Tibial nerve (tissue), 4 donors: Measurements from ENCODE around the gene UBALD1.

Experiments
- EP300 ChIP-seq, 2 donors: sonication (generic); formaldehyde crosslinking; IDR thresholded peaks; one replicate each; pipeline ENCODE4 v1.6.1; 2017; ENCODE audit warnings: antibody characterized with exemption in 2 of 2, mild to moderate bottlenecking in 1 of 2
- TF ChIP-seq, protein P1 (sequence below), 5 experiments: fragments of 200-600 bp in 3 of 5; fragments of 450-650 bp in 2 of 5; sonication (generic) in 3 of 5; IDR thresholded peaks; one replicate each; pipeline ENCODE4 v1.5.1; 2016 to 2019; ENCODE audit warnings: antibody characterized with exemption in 5 of 5, mild to moderate bottlenecking in 3 of 5, moderate library complexity in 2 of 5

DNA sequence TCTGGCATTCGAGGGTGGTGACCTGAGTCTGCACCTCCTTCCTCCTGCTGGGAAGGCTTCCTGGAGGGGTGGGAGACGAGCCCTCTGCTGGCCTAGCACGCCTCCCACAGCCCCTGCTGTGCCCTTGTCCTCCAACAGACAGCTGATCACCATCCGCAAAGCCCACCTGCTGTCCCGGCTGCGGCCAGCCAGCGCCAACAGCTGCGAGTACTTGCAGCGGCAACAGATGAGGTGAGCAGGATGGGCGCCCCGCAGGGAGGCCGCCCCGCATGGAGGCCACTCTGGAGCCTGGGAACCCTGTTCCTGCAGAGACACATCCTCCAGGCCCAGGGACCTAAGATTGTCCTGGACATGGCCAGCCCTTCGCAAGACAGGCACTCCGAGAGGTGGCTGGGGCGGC, 21.6 kb downstream of the UBALD1 start:
- TF ChIP-seq, protein P1, sequence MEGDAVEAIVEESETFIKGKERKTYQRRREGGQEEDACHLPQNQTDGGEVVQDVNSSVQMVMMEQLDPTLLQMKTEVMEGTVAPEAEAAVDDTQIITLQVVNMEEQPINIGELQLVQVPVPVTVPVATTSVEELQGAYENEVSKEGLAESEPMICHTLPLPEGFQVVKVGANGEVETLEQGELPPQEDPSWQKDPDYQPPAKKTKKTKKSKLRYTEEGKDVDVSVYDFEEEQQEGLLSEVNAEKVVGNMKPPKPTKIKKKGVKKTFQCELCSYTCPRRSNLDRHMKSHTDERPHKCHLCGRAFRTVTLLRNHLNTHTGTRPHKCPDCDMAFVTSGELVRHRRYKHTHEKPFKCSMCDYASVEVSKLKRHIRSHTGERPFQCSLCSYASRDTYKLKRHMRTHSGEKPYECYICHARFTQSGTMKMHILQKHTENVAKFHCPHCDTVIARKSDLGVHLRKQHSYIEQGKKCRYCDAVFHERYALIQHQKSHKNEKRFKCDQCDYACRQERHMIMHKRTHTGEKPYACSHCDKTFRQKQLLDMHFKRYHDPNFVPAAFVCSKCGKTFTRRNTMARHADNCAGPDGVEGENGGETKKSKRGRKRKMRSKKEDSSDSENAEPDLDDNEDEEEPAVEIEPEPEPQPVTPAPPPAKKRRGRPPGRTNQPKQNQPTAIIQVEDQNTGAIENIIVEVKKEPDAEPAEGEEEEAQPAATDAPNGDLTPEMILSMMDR (IDR thresholded peaks at IDR 0.05), result no peak
- no peak for TF ChIP-seq EP300 (IDR thresholded peaks at IDR 0.05)
